Prostate gland (tissue), 2 donors: ENCODE measurements around the gene FRMD5. TPM values are rescaled to one million over a fixed set of nuclear protein-coding genes. Genes with fewer than 3 reads are reported as not detected.

Experiments used
- DNase-seq: peaks from one replicate; pipeline ENCODE4 v3.0.0-alpha.2; 2019; ENCODE audit warnings: low spot score
- H3K27ac ChIP-seq, 2 donors: fragments of 200-600 bp; sonication (generic); 2 replicates each; pipeline ENCODE4 v1.5.1; 2017 to 2019
- H3K27me3 ChIP-seq: fragments of 200-600 bp; sonication (generic); replicated peaks from 2 replicates; pipeline ENCODE4 v1.5.1; 2019; ENCODE audit not compliant: insufficient read depth
- H3K36me3 ChIP-seq, 2 donors: fragments of 200-600 bp; sonication (generic); 1 replicate in 1 of 2; 2 replicates in 1 of 2; pipeline versions ENCODE4 v1.5.1 to v1.8.1; 2017 to 2019
- H3K4me1 ChIP-seq: fragments of 200-600 bp; sonication (generic); replicated peaks from 2 replicates; pipeline ENCODE4 v1.5.1; 2019
- H3K4me3 ChIP-seq, 2 donors: fragments of 200-600 bp; sonication (generic); 2 replicates each; pipeline ENCODE4 v1.5.1; 2017 to 2019
- H3K9me3 ChIP-seq: fragments of 200-600 bp; sonication (generic); 2 replicates; pipeline ENCODE4 v1.5.1; 2017
- POLR2A ChIP-seq: fragments of 450-650 bp; IDR thresholded peaks from one replicate; pipeline ENCODE4 v1.6.1; 2016; ENCODE audit warnings: antibody characterized with exemption, mild to moderate bottlenecking
- POLR2AphosphoS5 ChIP-seq: sonication (generic); formaldehyde crosslinking; IDR thresholded peaks from one replicate; pipeline ENCODE4 v1.6.1; 2017; ENCODE audit warnings: antibody characterized with exemption
- WGBS: methylation state at CpG from one replicate; pipeline ENCODE4 v1.1.5; 2018; 5-methylcytosine and 5-hydroxymethylcytosine counted together
- intact Hi-C: fragments of 100-400 bp; cut with DNase I; formaldehyde crosslinking; loops from one replicate; pipeline ENCODE4 v1.14.2; 2022
- total RNA-seq, 2 donors: library from RNA; depleted of rRNA; stranded (reverse); fragments of >200 nt; gene quantifications; one replicate each; pipeline ENCODE4 v1.1.0, GENCODE V29; 2016
- TF ChIP-seq, protein P1 (sequence below), 4 experiments: fragments of 200-600 bp in 2 of 4; fragments of 450-650 bp in 2 of 4; sonication (generic) in 2 of 4; IDR thresholded peaks; 1 replicate in 3 of 4; 2 replicates in 1 of 4; pipeline ENCODE4 v1.5.1; 2016 to 2019; ENCODE audit warnings: antibody characterized with exemption in 4 of 4, mild to moderate bottlenecking in 2 of 4, moderate library complexity in 2 of 4

The FRMD5 gene
- total RNA-seq, 2 donors from 2014 or later, result 0.36 to 8.1 TPM

GRCh38 chr15:44101944-44102343 lies 93.1 kb downstream of the FRMD5 start:
- intact Hi-C loops, result no loop called here
- TF ChIP-seq, protein P1, sequence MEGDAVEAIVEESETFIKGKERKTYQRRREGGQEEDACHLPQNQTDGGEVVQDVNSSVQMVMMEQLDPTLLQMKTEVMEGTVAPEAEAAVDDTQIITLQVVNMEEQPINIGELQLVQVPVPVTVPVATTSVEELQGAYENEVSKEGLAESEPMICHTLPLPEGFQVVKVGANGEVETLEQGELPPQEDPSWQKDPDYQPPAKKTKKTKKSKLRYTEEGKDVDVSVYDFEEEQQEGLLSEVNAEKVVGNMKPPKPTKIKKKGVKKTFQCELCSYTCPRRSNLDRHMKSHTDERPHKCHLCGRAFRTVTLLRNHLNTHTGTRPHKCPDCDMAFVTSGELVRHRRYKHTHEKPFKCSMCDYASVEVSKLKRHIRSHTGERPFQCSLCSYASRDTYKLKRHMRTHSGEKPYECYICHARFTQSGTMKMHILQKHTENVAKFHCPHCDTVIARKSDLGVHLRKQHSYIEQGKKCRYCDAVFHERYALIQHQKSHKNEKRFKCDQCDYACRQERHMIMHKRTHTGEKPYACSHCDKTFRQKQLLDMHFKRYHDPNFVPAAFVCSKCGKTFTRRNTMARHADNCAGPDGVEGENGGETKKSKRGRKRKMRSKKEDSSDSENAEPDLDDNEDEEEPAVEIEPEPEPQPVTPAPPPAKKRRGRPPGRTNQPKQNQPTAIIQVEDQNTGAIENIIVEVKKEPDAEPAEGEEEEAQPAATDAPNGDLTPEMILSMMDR (IDR thresholded peaks at IDR 0.05), result no peak

DNA sequence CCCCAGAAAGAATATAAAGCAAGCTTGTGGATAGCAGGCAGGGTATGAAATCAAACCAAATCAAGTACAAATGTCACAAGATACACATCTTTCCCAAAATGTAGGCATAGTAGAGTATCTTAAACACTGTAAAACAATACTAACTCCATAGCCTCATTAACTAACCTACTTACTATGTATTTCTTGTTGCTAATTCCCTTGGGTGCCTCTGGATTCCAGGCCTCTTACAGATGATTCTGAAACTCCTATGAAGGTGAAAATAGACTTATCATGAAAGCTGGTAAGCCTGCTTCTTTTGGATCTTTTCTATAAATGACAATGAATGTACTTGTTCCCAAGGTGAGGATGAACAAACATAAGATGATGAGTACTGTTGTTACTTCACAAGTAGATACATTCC lies 93.8 kb downstream of the FRMD5 start:
- H3K4me1 ChIP-seq, result no peaks in the 10 kb centered on the region
- no peaks in the 10 kb centered on the region for H3K36me3 ChIP-seq
- TF ChIP-seq, protein P1 (IDR thresholded peaks at IDR 0.05), result no peak
- TF ChIP-seq POLR2AphosphoS5 (no peak), POLR2A (no peak)
- H3K4me3 ChIP-seq, result no peak overlapping the region
- no peaks in the 10 kb centered on the region for H3K27me3 ChIP-seq
- no peak overlapping the region for H3K27ac ChIP-seq
- intact Hi-C loops, result no loop called here
- no peak for DNase-seq
- H3K9me3 ChIP-seq, result no peaks in the 10 kb centered on the region

More at GRCh38 chr15:44101944-44102343, 93.1 kb downstream of the FRMD5 start:
- H3K9me3 ChIP-seq, result no peaks in the 10 kb centered on the region
- no peaks in the 10 kb centered on the region for H3K27me3 ChIP-seq
- H3K27ac ChIP-seq, result peak overlapping the region in 1 of 2 donors; percentile 50
- H3K4me3 ChIP-seq, result no peak overlapping the region
- no peak for DNase-seq
- H3K36me3 ChIP-seq, result no peaks in the 10 kb centered on the region
- H3K4me1 ChIP-seq, result no peaks in the 10 kb centered on the region
- 77% methylated on average over 1 of the region's 1 CpG for WGBS

DNA sequence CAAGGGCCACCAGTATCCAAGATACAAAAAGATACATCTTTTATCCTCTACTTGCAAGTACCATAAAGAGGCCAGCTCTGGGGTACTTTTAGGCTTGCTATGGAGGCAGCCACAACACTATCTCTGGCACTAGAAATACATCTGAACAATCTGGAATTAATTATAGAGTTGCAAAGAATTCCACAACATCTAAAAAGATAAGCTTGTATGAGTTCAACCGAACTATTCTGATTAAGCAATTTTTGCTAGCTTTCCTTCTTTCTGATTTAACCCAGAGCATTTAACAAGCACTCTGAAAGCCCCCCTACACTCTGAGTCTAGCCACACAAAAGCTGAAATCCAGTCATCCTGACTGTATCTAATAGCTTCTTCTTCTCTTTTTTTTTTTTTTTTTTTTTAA lies 95.4 kb downstream of the FRMD5 start:
- Histone ChIP-seq H3K27ac (no peak overlapping the region), H3K36me3 (no peaks in the 10 kb centered on the region), H3K4me1 (no peaks in the 10 kb centered on the region), H3K27me3 (no peaks in the 10 kb centered on the region), H3K9me3 (no peaks in the 10 kb centered on the region), H3K4me3 (no peak overlapping the region)
- intact Hi-C loops, result no loop called here
- TF ChIP-seq POLR2A (no peak), POLR2AphosphoS5 (no peak)
- TF ChIP-seq, protein P1 (IDR thresholded peaks at IDR 0.05), result no peak
- no peak for DNase-seq
- 70% methylated on average over 1 of the region's 1 CpG for WGBS

DNA sequence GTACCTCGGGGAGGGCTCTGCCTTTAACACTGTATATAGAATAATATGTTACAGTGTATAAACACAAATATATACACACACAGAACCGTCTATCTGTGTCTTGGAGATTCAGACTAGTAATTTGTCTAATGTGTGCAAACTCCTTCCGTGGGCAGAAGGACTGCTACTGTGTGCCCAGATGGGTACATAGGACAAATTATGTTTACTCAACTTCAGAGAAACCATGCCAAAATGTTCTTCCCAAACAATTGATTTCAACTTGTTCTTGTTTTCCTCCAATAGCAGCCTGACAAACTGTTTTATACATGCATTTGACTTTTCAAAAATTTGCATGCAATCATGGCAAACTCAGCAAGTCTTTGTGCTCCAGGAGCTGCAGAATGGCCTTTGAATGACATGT lies 97.5 kb downstream of the FRMD5 start:
- Histone ChIP-seq H3K27me3 (no peaks in the 10 kb centered on the region), H3K4me3 (no peak overlapping the region), H3K27ac (peak overlapping the region in 1 of 2 donors; percentile 36), H3K4me1 (no peaks in the 10 kb centered on the region), H3K36me3 (no peaks in the 10 kb centered on the region), H3K9me3 (no peaks in the 10 kb centered on the region)
- 36% methylated on average over 3 of the region's 3 CpGs for WGBS
- intact Hi-C loops, result no loop called here
- DNase-seq, result peak; percentile 30
- TF ChIP-seq, protein P1 (IDR thresholded peaks at IDR 0.05), result no peak
- TF ChIP-seq POLR2A (no peak), POLR2AphosphoS5 (peak; percentile 65)

DNA sequence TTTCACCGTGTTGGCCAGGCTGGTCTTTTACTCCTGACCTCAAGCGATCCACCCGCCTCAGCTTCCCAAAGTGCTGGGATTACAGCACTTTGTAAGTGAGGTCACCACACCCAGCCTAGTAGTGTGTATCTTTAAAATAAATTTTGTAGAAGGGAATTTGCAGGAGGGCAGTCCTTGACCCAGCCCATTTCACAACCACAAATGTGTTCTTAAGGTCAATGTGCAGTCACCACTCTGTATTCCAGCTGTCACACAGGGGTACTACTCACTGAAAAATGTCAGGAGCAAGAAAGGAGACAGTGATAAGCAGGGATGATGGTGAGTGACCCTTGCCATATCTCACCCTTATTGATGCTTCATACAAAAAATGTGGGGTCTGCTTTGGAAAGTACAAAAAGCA lies 98.5 kb downstream of the FRMD5 start:
- intact Hi-C loops, result no loop called here
- Histone ChIP-seq H3K4me1 (no peaks in the 10 kb centered on the region), H3K4me3 (no peak overlapping the region), H3K27me3 (no peaks in the 10 kb centered on the region), H3K9me3 (no peaks in the 10 kb centered on the region), H3K36me3 (no peaks in the 10 kb centered on the region), H3K27ac (no peak overlapping the region)
- no peak for DNase-seq
- TF ChIP-seq POLR2AphosphoS5 (no peak), POLR2A (no peak)
- TF ChIP-seq, protein P1 (IDR thresholded peaks at IDR 0.05), result no peak
- WGBS, result 98% methylated on average over 3 of the region's 3 CpGs
